ENCODE data around the gene RPL10. TPM values are rescaled to one million over a fixed set of nuclear protein-coding genes. Genes with fewer than 3 reads are reported as not detected.

The RPL10 gene
- total and polyA plus RNA-seq, 2 of the 13 experiments (the other 11 are each of a cell fraction or from before 2014, with no cell fraction given): 2,381 to 4,713 TPM

- in situ Hi-C loops (cut with HindIII; ENCODE audit: extremely low pct_ligation_motif_present, low pct_unique_long_range_greater_than_20kb): no loop called here
- Histone ChIP-seq H3K79me2 (ENCODE audit: insufficient read depth, low read length) (peaks cover 14% of the 10 kb centered on the region), H3K27ac (ENCODE audit: extremely low read length, insufficient read depth, low read length) (peak overlapping the region; percentile 46), H3K4me2 (ENCODE audit: low read depth, low read length) (no peak overlapping the region), H2AFZ (ENCODE audit: low read length) (no peak overlapping the region), H3K4me3 (replicated peaks in 1 of 3; ENCODE audit: insufficient read depth in 1 of 3, low read depth in 2 of 3, low read length in 3 of 3) (peak overlapping the region; percentile 54 to 87 (median 72); a peak in 4 of 6 replicates), H3K36me3 (replicated peaks in 1 of 2; ENCODE audit: control insufficient read depth in 1 of 2, insufficient read depth in 2 of 2, low read length in 2 of 2) (no peaks in the 10 kb centered on the region; a peak in 3 of 5 replicates), H3K9ac (ENCODE audit: insufficient read depth, low read depth, low read length) (peak overlapping the region; percentile 60; the same call in 1 of the 2 replicates), H4K20me1 (ENCODE audit: insufficient read depth, low read length) (no peaks in the 10 kb centered on the region), H3K27me3 (ENCODE audit: control insufficient read depth in 1 of 2, insufficient read depth in 2 of 2, low read length in 2 of 2) (no peaks in the 10 kb centered on the region), H3K4me1 (ENCODE audit: insufficient read depth, low read length) (peaks cover 8% of the 10 kb centered on the region), H3K9me3 (ENCODE audit: low read length) (no peaks in the 10 kb centered on the region)
- ATAC-seq (peak; percentile 42), FAIRE-seq (no peak), DNase-seq (ENCODE audit: low spot score) (no peak)
- POLR2A ChIA-PET: no interaction called here
- no TSS peak for BruUV-seq (replicated peaks)
- CTCF ChIA-PET (ENCODE audit: low intra/inter-chr PET ratio, low total read pairs): no interaction called here
- intact Hi-C loops (cut with micrococcal nuclease; ENCODE audit: unreplicated experiment): no loop called here
- 98% methylated on average over 9 of the region's 78 CpGs for WGBS (ENCODE audit: low lambda C conversion rate)
- no peak for TF ChIP-seq ZNF142 (CRISPR knock-in tag; IDR thresholded peaks at IDR 0.05)
- no peak for TF ChIP-seq ZSCAN25 (CRISPR knock-in tag; IDR thresholded peaks at IDR 0.05)
- TF ChIP-seq AGO1 (IDR thresholded peaks at IDR 0.05; ENCODE audit: low read depth, low read length, poor library complexity, severe bottlenecking): peak; percentile 7
- TF ChIP-seq MEIS2 (CRISPR knock-in tag; IDR thresholded peaks at IDR 0.05): no peak
- no peak for TF ChIP-seq MIER2 (CRISPR knock-in tag; IDR thresholded peaks at IDR 0.05)
- no peak for TF ChIP-seq ESRRA (CRISPR knock-in tag; IDR thresholded peaks at IDR 0.05; ENCODE audit: low read depth)
- peak; percentile 55 for TF ChIP-seq AGO2 (optimal IDR thresholded peaks at IDR 0.05; ENCODE audit: low read depth, low read length)
- TF ChIP-seq, protein P1, sequence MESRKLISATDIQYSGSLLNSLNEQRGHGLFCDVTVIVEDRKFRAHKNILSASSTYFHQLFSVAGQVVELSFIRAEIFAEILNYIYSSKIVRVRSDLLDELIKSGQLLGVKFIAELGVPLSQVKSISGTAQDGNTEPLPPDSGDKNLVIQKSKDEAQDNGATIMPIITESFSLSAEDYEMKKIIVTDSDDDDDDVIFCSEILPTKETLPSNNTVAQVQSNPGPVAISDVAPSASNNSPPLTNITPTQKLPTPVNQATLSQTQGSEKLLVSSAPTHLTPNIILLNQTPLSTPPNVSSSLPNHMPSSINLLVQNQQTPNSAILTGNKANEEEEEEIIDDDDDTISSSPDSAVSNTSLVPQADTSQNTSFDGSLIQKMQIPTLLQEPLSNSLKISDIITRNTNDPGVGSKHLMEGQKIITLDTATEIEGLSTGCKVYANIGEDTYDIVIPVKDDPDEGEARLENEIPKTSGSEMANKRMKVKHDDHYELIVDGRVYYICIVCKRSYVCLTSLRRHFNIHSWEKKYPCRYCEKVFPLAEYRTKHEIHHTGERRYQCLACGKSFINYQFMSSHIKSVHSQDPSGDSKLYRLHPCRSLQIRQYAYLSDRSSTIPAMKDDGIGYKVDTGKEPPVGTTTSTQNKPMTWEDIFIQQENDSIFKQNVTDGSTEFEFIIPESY (CRISPR knock-in tag; IDR thresholded peaks at IDR 0.05): peak; percentile 54; the same call in 1 of the 2 replicates
- 0 out of 2 replicates have a peak, but pooled peaks have one; percentile 11 for TF ChIP-seq ZBTB38 (CRISPR knock-in tag; IDR thresholded peaks at IDR 0.05)
- TF ChIP-seq POGK (CRISPR knock-in tag; conservative IDR thresholded peaks at IDR 0.05): no peak
- TF ChIP-seq PBX3 (CRISPR knock-in tag; IDR thresholded peaks at IDR 0.05; ENCODE audit: borderline replicate concordance): no peak
These were observed 38.3 kb downstream of the RPL10 start for GRCh38 chrX:154436374-154436982.

Measured in HepG2 (cell line).